Kidney epithelial cell (primary cell): Measurements from ENCODE around the gene IL1RAPL1. TPM values are rescaled to one million over a fixed set of nuclear protein-coding genes. Genes with fewer than 3 reads are reported as not detected.
"Not testable (repeated sequence)": the region's sequence is repeated elsewhere in the genome, so short reads cannot be mapped to it uniquely, and the experiment has no call there.

ENCODE experiments used
- DNase-seq: peaks from one replicate; pipeline ENCODE4 v3.0.0-alpha.2; 2010; ENCODE audit warnings: low read depth
- H3K27me3 ChIP-seq: 2 replicates; pipeline ENCODE4 v1.6.0; 2011; ENCODE audit warnings: low read length; ENCODE audit not compliant: control insufficient read depth, insufficient read depth
- H3K36me3 ChIP-seq: 2 replicates; pipeline ENCODE4 v1.5.1; 2011; ENCODE audit warnings: low read length; ENCODE audit not compliant: control insufficient read depth, insufficient read depth
- H3K4me3 ChIP-seq: 2 replicates; pipeline ENCODE4 v1.5.1; 2011; ENCODE audit warnings: low read depth, mild to moderate bottlenecking, control low read depth, low read length
- total RNA-seq: library from RNA; depleted of rRNA; stranded (reverse); fragments of >200 nt; gene quantifications from 2 replicates; pipeline ENCODE4 v1.2.3, GENCODE V29; 2015
- TF ChIP-seq, protein P1 (sequence below): IDR thresholded peaks from 2 replicates; pipeline ENCODE4 v1.5.1; 2011; ENCODE audit warnings: mild to moderate bottlenecking, moderate library complexity, low read length, control low read depth, inconsistent platforms; ENCODE audit not compliant: insufficient read depth, poor library complexity, severe bottlenecking

Gene IL1RAPL1
- total RNA-seq, 1 donor from 2014 or later = not detected

GRCh38 chrX:28773807-28774206, 186.6 kb downstream of the IL1RAPL1 start:
- no peak overlapping the region for H3K4me3 ChIP-seq
- no peak for DNase-seq
- no peaks in the 10 kb centered on the region for H3K27me3 ChIP-seq
- TF ChIP-seq, protein P1, sequence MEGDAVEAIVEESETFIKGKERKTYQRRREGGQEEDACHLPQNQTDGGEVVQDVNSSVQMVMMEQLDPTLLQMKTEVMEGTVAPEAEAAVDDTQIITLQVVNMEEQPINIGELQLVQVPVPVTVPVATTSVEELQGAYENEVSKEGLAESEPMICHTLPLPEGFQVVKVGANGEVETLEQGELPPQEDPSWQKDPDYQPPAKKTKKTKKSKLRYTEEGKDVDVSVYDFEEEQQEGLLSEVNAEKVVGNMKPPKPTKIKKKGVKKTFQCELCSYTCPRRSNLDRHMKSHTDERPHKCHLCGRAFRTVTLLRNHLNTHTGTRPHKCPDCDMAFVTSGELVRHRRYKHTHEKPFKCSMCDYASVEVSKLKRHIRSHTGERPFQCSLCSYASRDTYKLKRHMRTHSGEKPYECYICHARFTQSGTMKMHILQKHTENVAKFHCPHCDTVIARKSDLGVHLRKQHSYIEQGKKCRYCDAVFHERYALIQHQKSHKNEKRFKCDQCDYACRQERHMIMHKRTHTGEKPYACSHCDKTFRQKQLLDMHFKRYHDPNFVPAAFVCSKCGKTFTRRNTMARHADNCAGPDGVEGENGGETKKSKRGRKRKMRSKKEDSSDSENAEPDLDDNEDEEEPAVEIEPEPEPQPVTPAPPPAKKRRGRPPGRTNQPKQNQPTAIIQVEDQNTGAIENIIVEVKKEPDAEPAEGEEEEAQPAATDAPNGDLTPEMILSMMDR = no peak
- H3K36me3 ChIP-seq = no peaks in the 10 kb centered on the region

DNA sequence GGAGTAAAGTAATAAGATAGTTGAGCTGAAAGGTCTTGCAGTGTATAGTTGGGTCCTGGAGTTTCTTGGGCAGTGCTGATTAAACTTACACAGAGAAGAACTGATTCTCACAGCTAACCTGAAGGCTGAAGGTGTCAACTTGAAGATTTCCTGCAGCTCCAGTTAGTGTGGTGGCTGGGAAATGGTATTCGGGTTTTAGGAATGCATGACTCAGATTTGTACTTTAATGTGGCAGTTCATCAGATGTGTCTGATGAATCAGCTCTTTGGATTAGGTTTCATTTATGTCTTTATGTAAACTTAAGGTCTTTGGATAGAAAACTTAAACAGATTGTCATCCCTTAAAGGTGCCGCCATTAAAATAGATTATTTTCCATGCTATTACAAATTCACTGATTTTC, 200.0 kb downstream of the IL1RAPL1 start:
- Histone ChIP-seq H3K36me3 (no peaks in the 10 kb centered on the region), H3K4me3 (no peak overlapping the region), H3K27me3 (no peaks in the 10 kb centered on the region)
- TF ChIP-seq, protein P1 = no peak
- peak; percentile 52 for DNase-seq

- not testable (repeated sequence) for DNase-seq, H3K27me3 ChIP-seq
Observed at GRCh38 chrX:28800671-28801070, 213.4 kb downstream of the IL1RAPL1 start.

GRCh38 chrX:28802625-28803024, 215.4 kb downstream of the IL1RAPL1 start:
- Histone ChIP-seq H3K36me3 (no peaks in the 10 kb centered on the region), H3K4me3 (no peak overlapping the region), H3K27me3 (no peaks in the 10 kb centered on the region)
- no peak for DNase-seq
- TF ChIP-seq, protein P1 = peak; percentile 6

More at GRCh38 chrX:28800671-28801070, 213.4 kb downstream of the IL1RAPL1 start:
- H3K4me3 ChIP-seq, H3K36me3 ChIP-seq: not testable (repeated sequence)

- H3K4me3 ChIP-seq = no peak overlapping the region
- TF ChIP-seq, protein P1 = no peak
- no peaks in the 10 kb centered on the region for H3K27me3 ChIP-seq
- no peaks in the 10 kb centered on the region for H3K36me3 ChIP-seq
- no peak for DNase-seq
Observed at GRCh38 chrX:28835991-28836390, 248.7 kb downstream of the IL1RAPL1 start.

- Histone ChIP-seq H3K27me3 (no peaks in the 10 kb centered on the region), H3K36me3 (no peaks in the 10 kb centered on the region), H3K4me3 (no peak overlapping the region)
- no peak for DNase-seq
- TF ChIP-seq, protein P1 = no peak
Observed at GRCh38 chrX:28843817-28844216, 256.6 kb downstream of the IL1RAPL1 start.
